Astrocyte of the spinal cord (primary cell): ENCODE results near the gene EFR3B.
A peak's percentile ranks its signal among the peaks of the same experiment; 100 is the strongest.

ENCODE experiments used
- DNase-seq: peaks from one replicate; pipeline ENCODE4 v3.0.0; 2011; ENCODE audit warnings: low read depth, low spot score
- H3K4me3 ChIP-seq: 2 replicates; pipeline ENCODE4 v1.5.1; 2011; ENCODE audit warnings: low read depth, mild to moderate bottlenecking, low read length, moderate library complexity
- CTCF ChIP-seq: IDR thresholded peaks from 2 replicates; pipeline ENCODE4 v1.5.1; 2012; ENCODE audit warnings: low read depth, mild to moderate bottlenecking, low read length, inconsistent platforms
- in situ Hi-C: cut with HindIII; loops from 2 replicates; pipeline ENCODE4 v1.10.0; 2017; ENCODE audit warnings: low sequenced_read_pairs

EFR3B gene

DNA sequence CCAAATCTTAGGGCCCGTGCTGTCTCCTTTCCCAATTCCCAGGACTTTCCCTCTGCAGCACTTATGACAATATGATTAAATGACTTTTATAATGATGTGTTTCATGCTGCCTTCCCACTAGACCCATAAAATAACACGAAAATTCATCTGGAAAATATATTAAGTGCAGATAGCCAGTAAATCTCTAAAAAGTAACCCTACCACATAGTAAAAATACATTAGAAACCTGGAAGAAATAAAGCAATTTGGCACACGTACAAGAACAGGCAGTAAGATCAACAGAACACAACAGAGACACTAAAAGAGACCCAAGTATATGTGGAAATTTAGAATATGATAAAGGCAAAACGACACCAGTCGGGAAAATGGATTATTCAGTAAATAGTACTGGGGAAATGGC, 156.7 kb downstream of the EFR3B start:
- no peak for DNase-seq
- in situ Hi-C loops = no loop called here
- no peak for TF ChIP-seq CTCF
- no peak overlapping the region for H3K4me3 ChIP-seq

DNA sequence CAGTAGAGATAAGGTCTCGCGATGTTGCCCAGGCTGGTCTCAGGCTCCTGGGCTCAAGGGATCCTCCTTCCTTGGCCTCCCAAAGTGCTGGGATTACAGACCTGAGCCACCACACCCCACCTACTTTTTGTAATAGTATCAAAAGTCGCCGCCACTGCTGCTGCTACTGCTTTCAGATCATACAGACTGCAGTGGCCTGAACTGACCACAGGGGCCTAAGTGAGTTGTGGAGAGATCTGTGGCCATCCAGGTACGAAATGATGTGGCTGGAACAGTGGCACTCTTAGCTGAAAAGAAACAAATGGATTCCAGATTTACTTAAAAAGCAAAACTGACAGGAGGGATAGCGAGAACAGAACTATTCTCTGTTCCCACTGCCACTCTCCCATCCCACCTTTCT, 159.4 kb downstream of the EFR3B start:
- in situ Hi-C loops = no loop called here
- TF ChIP-seq CTCF = peak; percentile 39
- H3K4me3 ChIP-seq = no peak overlapping the region
- DNase-seq = no peak

DNA sequence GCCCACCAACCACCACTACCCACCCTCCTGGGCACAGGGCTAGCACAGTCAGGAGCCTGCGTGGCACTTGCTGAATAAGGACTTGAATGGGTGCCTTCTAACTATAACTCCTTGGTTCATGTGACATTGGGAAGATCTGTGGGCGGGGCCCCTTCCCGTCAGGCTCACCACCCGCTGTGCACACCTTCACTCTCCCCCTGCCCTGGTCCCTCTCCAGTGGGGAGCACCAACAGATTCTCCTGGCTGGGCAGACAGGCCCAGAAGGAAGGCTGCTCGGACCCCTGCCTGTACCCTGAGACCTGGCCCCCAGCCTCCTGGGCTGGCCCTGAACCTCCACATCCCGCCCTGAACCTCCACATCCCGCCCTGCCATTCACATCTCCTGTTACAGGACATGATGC, 159.9 kb downstream of the EFR3B start:
- in situ Hi-C loops = no loop called here
- no peak for DNase-seq
- no peak for TF ChIP-seq CTCF
- no peak overlapping the region for H3K4me3 ChIP-seq

GRCh38 chr2:25202275-25202674, 160.4 kb downstream of the EFR3B start:
- in situ Hi-C loops = no loop called here

GRCh38 chr2:25204190-25204838, 162.4 kb downstream of the EFR3B start:
- no peak for DNase-seq
- H3K4me3 ChIP-seq = no peak overlapping the region
- in situ Hi-C loops = no loop called here
- no peak for TF ChIP-seq CTCF

More at GRCh38 chr2:25202275-25202674, 160.4 kb downstream of the EFR3B start:
- DNase-seq = no peak
- no peak overlapping the region for H3K4me3 ChIP-seq
- TF ChIP-seq CTCF = no peak

DNA sequence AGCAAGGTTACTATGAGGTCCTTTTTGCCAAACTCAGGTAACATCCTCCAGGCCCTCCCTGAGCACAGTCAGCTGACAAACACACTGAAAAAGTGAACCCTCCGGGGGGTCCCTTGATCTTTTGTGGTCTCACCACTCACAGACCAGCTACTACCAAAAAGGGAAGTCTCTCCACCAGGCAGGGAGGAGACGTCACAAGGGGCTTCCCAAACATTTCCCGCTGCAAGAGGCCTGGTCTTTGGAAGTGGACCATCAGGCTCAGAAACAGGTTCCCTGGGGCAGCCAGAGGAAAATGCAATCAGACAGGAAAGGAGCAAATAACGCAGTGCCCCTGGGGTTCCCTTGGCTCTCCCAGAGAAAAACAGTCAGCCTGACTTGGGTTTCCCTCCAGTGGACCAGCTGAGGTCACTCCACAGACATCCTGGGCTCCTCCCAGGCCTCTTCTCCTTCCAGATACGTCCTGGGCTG, 165.2 kb downstream of the EFR3B start:
- no peak for DNase-seq

More for the DNA sequence above, 165.2 kb downstream of the EFR3B start:
- no peak overlapping the region for H3K4me3 ChIP-seq
- no peak for TF ChIP-seq CTCF
- in situ Hi-C loops = no loop called here
